GM19438 (cell line): Measurements from ENCODE around the gene UTY.
"Not testable (repeated sequence)": the region's sequence is repeated elsewhere in the genome, so short reads cannot be mapped to it uniquely, and the experiment has no call there.

Experiments used
- ATAC-seq: cut with Tn5 transposase; IDR thresholded peaks from one replicate; pipeline ENCODE4 v1.9.1; 2021; ENCODE audit warnings: low read depth; ENCODE audit not compliant: unreplicated experiment

The UTY gene

GRCh38 chrY:13312966-13313365 is 166.9 kb downstream of the UTY start:
- no peak for ATAC-seq

- ATAC-seq = no peak
Measured at GRCh38 chrY:13307959-13308358, 171.9 kb downstream of the UTY start.

GRCh38 chrY:13300795-13301194 is 179.0 kb downstream of the UTY start:
- no peak for ATAC-seq

- no peak for ATAC-seq
Measured at GRCh38 chrY:13299411-13299810, 180.4 kb downstream of the UTY start.

GRCh38 chrY:13296176-13296890 is 183.5 kb downstream of the UTY start:
- ATAC-seq = no peak

- ATAC-seq = no peak
Measured at GRCh38 chrY:13295026-13295425, 184.8 kb downstream of the UTY start.

- ATAC-seq = no peak
Measured at GRCh38 chrY:13291199-13291598, 188.6 kb downstream of the UTY start.

- not testable (repeated sequence) for ATAC-seq
Measured at GRCh38 chrY:13282151-13283054, 197.4 kb downstream of the UTY start.

- ATAC-seq = no peak
Measured at GRCh38 chrY:13279561-13279960, 200.3 kb downstream of the UTY start.

GRCh38 chrY:13271706-13272105 is 208.1 kb downstream of the UTY start:
- ATAC-seq = no peak

- not testable (repeated sequence) for ATAC-seq
Measured at GRCh38 chrY:13253941-13254440, 225.8 kb downstream of the UTY start.

- no peak for ATAC-seq
Measured at GRCh38 chrY:13250421-13250820, 229.4 kb downstream of the UTY start.

- ATAC-seq = no peak
Measured at GRCh38 chrY:13243716-13244115, 236.1 kb downstream of the UTY start.

- ATAC-seq = no peak
Measured at GRCh38 chrY:13233901-13234300, 245.9 kb downstream of the UTY start.

- ATAC-seq = no peak
Measured at GRCh38 chrY:13233118-13233517, 246.7 kb downstream of the UTY start.

- ATAC-seq = no peak
Measured at GRCh38 chrY:13227354-13227953, 252.4 kb downstream of the UTY start.

GRCh38 chrY:13210961-13211646 is 268.7 kb downstream of the UTY start:
- no peak for ATAC-seq

GRCh38 chrY:13205214-13205613 is 274.6 kb downstream of the UTY start:
- no peak for ATAC-seq
